Measurements from ENCODE around the gene TPP1. TPM values are rescaled to one million over a fixed set of nuclear protein-coding genes. Genes with fewer than 3 reads are reported as not detected.

TPP1 gene
- total RNA-seq, 2 donors from 2014 or later = 66.7 to 75.6 TPM

DNA sequence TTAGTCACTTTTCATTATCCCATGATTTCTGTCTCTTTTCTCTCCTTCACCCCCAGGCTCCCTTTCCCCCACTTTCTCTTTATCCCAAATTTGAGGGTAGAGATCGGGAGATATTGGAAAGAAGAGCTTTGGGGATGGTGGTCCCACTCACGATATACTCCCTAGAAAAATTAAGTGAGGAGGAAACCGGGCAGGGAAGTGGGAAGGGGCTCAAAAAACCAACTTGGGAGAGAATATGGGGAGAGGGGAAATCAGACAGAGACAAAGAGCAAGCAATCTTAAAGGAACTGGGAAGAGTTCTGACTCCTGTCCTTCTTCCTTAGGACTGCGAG, 37.3 kb upstream of the TPP1 start:
- H3K4me1 ChIP-seq (ENCODE audit: control insufficient read depth in 1 of 2, low read depth in 2 of 2) = peaks cover 9 to 39% of the 10 kb centered on the region in 2 donors
- peak overlapping the region; percentile 83 to 86 for H3K27ac ChIP-seq
- ATAC-seq (ENCODE audit: insufficient number of reproducible peaks, low FRiP score, low read depth) (no peak), DNase-seq (ENCODE audit: low spot score) (no peak)
- TF ChIP-seq, protein P1, sequence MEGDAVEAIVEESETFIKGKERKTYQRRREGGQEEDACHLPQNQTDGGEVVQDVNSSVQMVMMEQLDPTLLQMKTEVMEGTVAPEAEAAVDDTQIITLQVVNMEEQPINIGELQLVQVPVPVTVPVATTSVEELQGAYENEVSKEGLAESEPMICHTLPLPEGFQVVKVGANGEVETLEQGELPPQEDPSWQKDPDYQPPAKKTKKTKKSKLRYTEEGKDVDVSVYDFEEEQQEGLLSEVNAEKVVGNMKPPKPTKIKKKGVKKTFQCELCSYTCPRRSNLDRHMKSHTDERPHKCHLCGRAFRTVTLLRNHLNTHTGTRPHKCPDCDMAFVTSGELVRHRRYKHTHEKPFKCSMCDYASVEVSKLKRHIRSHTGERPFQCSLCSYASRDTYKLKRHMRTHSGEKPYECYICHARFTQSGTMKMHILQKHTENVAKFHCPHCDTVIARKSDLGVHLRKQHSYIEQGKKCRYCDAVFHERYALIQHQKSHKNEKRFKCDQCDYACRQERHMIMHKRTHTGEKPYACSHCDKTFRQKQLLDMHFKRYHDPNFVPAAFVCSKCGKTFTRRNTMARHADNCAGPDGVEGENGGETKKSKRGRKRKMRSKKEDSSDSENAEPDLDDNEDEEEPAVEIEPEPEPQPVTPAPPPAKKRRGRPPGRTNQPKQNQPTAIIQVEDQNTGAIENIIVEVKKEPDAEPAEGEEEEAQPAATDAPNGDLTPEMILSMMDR (IDR thresholded peaks at IDR 0.05) = no peak
- H3K9me3 ChIP-seq = no peaks in the 10 kb centered on the region
- no peaks in the 10 kb centered on the region for H3K27me3 ChIP-seq (replicated peaks; ENCODE audit: insufficient read depth)
- peak overlapping the region; percentile 83 for H3K4me3 ChIP-seq
- no peaks in the 10 kb centered on the region for H3K36me3 ChIP-seq

DNA sequence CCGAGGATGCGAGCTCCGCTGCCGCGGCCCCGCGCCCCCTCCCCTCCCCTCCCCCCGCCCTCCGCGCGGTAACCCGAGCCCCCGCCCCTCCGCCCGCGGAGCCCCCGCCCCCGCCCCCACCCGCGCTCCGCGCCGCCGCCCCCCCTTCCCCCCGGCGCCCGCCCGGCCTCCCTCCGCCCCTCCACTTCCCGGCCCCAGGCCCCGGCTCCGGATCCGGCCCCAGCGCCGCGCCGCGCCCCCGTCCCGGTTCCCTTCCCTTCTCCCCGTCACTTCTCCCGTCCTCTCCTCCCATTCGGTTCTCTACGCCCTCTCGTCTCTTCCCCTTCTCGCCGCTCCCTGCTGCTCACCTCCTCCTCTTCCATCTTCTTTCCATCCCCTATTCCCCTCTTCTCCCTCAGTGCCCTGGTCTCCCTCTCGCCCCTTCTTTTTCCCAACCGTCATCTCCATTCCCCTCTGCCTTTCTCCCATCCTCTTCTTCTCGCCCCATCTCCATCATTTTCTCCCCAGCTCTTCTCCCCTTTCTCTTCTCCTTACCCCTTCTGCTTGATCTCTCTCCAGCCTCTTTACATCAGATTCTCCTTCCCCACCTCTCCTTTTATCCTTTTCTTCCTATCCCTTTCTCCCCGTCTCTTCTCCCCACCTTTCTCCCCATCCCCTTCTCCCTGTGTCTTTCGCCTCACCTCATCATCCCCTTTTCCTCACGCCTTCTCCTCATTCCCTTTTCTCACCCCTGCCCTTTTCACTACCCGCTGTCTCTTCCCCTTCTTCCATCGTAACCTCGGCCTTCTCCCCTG, 36.8 kb upstream of the TPP1 start, which contains the start of gene DCHS1:
Gene DCHS1, minus strand, starts transcription at position 20 of the 794 bp plus-strand sequence. CDS start 14,196 bp downstream, outside the sequence.
- DNase-seq (ENCODE audit: low spot score) (no peak), ATAC-seq (ENCODE audit: insufficient number of reproducible peaks, low FRiP score, low read depth) (peak; percentile 39)
- peaks cover 9 to 39% of the 10 kb centered on the region in 2 donors for H3K4me1 ChIP-seq (ENCODE audit: control insufficient read depth in 1 of 2, low read depth in 2 of 2)
- H3K27me3 ChIP-seq (replicated peaks; ENCODE audit: insufficient read depth) = no peaks in the 10 kb centered on the region
- no peaks in the 10 kb centered on the region for H3K36me3 ChIP-seq
- H3K4me3 ChIP-seq = peak within 1 kb of the TSS; percentile 83
- H3K9me3 ChIP-seq = no peaks in the 10 kb centered on the region
- TF ChIP-seq, protein P1 (IDR thresholded peaks at IDR 0.05) = no peak
- peak within 1 kb of the TSS; percentile 86 to 87 for H3K27ac ChIP-seq

- DNase-seq (ENCODE audit: low spot score) = peak; percentile 56
- Histone ChIP-seq H3K9me3 (no peaks in the 10 kb centered on the region), H3K27ac (peak overlapping the region; percentile 76 to 87), H3K4me3 (peak overlapping the region; percentile 83), H3K4me1 (ENCODE audit: control insufficient read depth in 1 of 2, low read depth in 2 of 2) (peaks cover 9 to 39% of the 10 kb centered on the region in 2 donors), H3K27me3 (replicated peaks; ENCODE audit: insufficient read depth) (no peaks in the 10 kb centered on the region), H3K36me3 (no peaks in the 10 kb centered on the region)
- peak; percentile 10 for ATAC-seq (ENCODE audit: insufficient number of reproducible peaks, low FRiP score, low read depth)
- TF ChIP-seq, protein P1 (IDR thresholded peaks at IDR 0.05) = no peak
Observed at GRCh38 chr11:6655020-6655789, 36.0 kb upstream of the TPP1 start.

- no peaks in the 10 kb centered on the region for H3K36me3 ChIP-seq
- H3K27ac ChIP-seq = peak overlapping the region; percentile 76 to 87
- no peak for DNase-seq (ENCODE audit: low spot score)
- H3K4me3 ChIP-seq = peak overlapping the region; percentile 83
- ATAC-seq (ENCODE audit: insufficient number of reproducible peaks, low FRiP score, low read depth) = no peak
- no peaks in the 10 kb centered on the region for H3K9me3 ChIP-seq
- H3K4me1 ChIP-seq (ENCODE audit: control insufficient read depth in 1 of 2, low read depth in 2 of 2) = peaks cover 9 to 40% of the 10 kb centered on the region in 2 donors
- no peaks in the 10 kb centered on the region for H3K27me3 ChIP-seq (replicated peaks; ENCODE audit: insufficient read depth)
- TF ChIP-seq, protein P1 (IDR thresholded peaks at IDR 0.05) = no peak
Observed at GRCh38 chr11:6654281-6655019, 35.2 kb upstream of the TPP1 start.
